Endothelial cell of umbilical vein (primary cell): ENCODE data around the gene ABHD14A. TPM values are rescaled to one million over a fixed set of nuclear protein-coding genes. Genes with fewer than 3 reads are reported as not detected.

Source experiments
- BruUV-seq: library from RNA; stranded (reverse); fragments of 400-500 nt; replicated peaks from 2 replicates; lab custom pipeline; 2021; lab: Mats Ljungman, UMichigan
- CTCF ChIA-PET: fragments of 300-600, 350-600 bp; sonication (Branson Sonifier 250); formaldehyde crosslinking; loops from one replicate; lab custom pipeline; 2021; ENCODE audit warnings: antibody characterized with exemption, inconsistent platforms; lab: Charles Lee
- POLR2A ChIA-PET: fragments of 300-600, 350-600 bp; sonication (Branson Sonifier 250); formaldehyde crosslinking; loops from one replicate; lab custom pipeline; 2021; ENCODE audit warnings: antibody characterized with exemption, inconsistent platforms; lab: Charles Lee
- DNase-seq: peaks from one replicate; pipeline ENCODE4 v3.0.0-alpha.2; 2011; ENCODE audit warnings: low read depth, low spot score
- FAIRE-seq: peaks from 2 replicates; lab custom pipeline; 2011; peaks lifted over from hg19 to GRCh38; lab: Jason Lieb, UNC
- H2AFZ ChIP-seq: 2 replicates; pipeline ENCODE4 v1.6.0; 2012; ENCODE audit warnings: low read depth, low read length, control low read depth, inconsistent platforms
- H3K27ac ChIP-seq: 2 replicates; pipeline ENCODE4 v1.5.1; 2011; ENCODE audit warnings: low read depth, mild to moderate bottlenecking, control low read depth, low read length, moderate library complexity; ENCODE audit not compliant: insufficient read depth
- H3K27me3 ChIP-seq, 2 experiments: 2 replicates each; pipeline versions ENCODE4 v1.6.0 to v1.6.1; 2011; ENCODE audit warnings: low read length in 2 of 2, mixed read lengths in 1 of 2; ENCODE audit not compliant: control insufficient read depth in 2 of 2, insufficient read depth in 2 of 2
- H3K36me3 ChIP-seq, 2 experiments: 2 replicates in 1 of 2; 3 replicates in 1 of 2; pipeline ENCODE4 v1.5.1; 2011; ENCODE audit warnings: low read length in 2 of 2, mild to moderate bottlenecking in 1 of 2, moderate library complexity in 1 of 2; ENCODE audit not compliant: control insufficient read depth in 2 of 2, insufficient read depth in 2 of 2; ENCODE audit errors: extremely low read depth in 1 of 2
- H3K4me1 ChIP-seq: 3 replicates; pipeline ENCODE4 v1.5.1; 2011; ENCODE audit warnings: mild to moderate bottlenecking, low read length; ENCODE audit not compliant: control insufficient read depth, insufficient read depth; ENCODE audit errors: extremely low read depth
- H3K4me2 ChIP-seq: 2 replicates; pipeline ENCODE4 v1.6.1; 2011; ENCODE audit warnings: low read length, control low read depth, mixed read lengths; ENCODE audit not compliant: insufficient read depth
- H3K4me3 ChIP-seq, 3 experiments: fragments of 200-600 bp in 1 of 3; sonication (generic), shearing (Covaris generic) in 1 of 3; replicated peaks in 1 of 3; 2 replicates each; pipeline ENCODE4 v1.5.1; 2011 to 2016; ENCODE audit warnings: control low read depth in 3 of 3, low read length in 3 of 3, mild to moderate bottlenecking in 2 of 3, inconsistent platforms in 1 of 3, low read depth in 1 of 3, moderate library complexity in 1 of 3; ENCODE audit not compliant: insufficient read depth in 1 of 3
- H3K79me2 ChIP-seq: 2 replicates; pipeline ENCODE4 v1.6.0; 2012; ENCODE audit warnings: low read length, inconsistent platforms; ENCODE audit not compliant: control insufficient read depth, insufficient read depth
- H3K9ac ChIP-seq: replicated peaks from 2 replicates; pipeline ENCODE3; 2011; ENCODE audit warnings: low read length, control low read depth; ENCODE audit not compliant: insufficient read depth; ENCODE audit errors: extremely low read depth
- H3K9me1 ChIP-seq: replicated peaks from 3 replicates; pipeline ENCODE4 v1.6.0; 2011; ENCODE audit warnings: mild to moderate bottlenecking, low read length; ENCODE audit not compliant: control insufficient read depth, insufficient read depth; ENCODE audit errors: extremely low read depth
- H3K9me3 ChIP-seq: replicated peaks from 2 replicates; pipeline ENCODE4 v1.5.1; 2012; ENCODE audit warnings: low read length, inconsistent platforms; ENCODE audit not compliant: control insufficient read depth, insufficient read depth
- H4K20me1 ChIP-seq: replicated peaks from 2 replicates; pipeline ENCODE3; 2011; ENCODE audit warnings: mild to moderate bottlenecking, low read length; ENCODE audit not compliant: control insufficient read depth, insufficient read depth; ENCODE audit errors: extremely low read depth
- CTCF ChIP-seq, 2 donors: IDR thresholded peaks; 1 replicate in 1 of 2; 2 replicates in 1 of 2; pipeline ENCODE4 v1.5.1; 2011; ENCODE audit warnings: low read length in 2 of 2, mild to moderate bottlenecking in 2 of 2, moderate library complexity in 2 of 2, control low read depth in 1 of 2, inconsistent platforms in 1 of 2, low read depth in 1 of 2; ENCODE audit not compliant: insufficient read depth in 1 of 2; ENCODE audit errors: extremely low read depth in 1 of 2
- EZH2 ChIP-seq: IDR thresholded peaks from 2 replicates; pipeline ENCODE4 v1.6.1; 2012; ENCODE audit warnings: borderline replicate concordance, low read depth, mild to moderate bottlenecking, moderate library complexity, low read length, inconsistent platforms; ENCODE audit not compliant: severe bottlenecking
- FOS ChIP-seq: IDR thresholded peaks from 2 replicates; pipeline ENCODE4 v1.6.1; 2011; ENCODE audit warnings: mild to moderate bottlenecking, low read length, moderate library complexity, borderline replicate concordance; ENCODE audit not compliant: insufficient read depth
- JUN ChIP-seq: IDR thresholded peaks from 2 replicates; pipeline ENCODE4 v1.6.1; 2011; ENCODE audit warnings: borderline replicate concordance, low read depth; ENCODE audit not compliant: insufficient read length, insufficient read depth
- MAX ChIP-seq: IDR thresholded peaks from 2 replicates; pipeline ENCODE4 v1.6.1; 2011; ENCODE audit not compliant: insufficient read depth, insufficient read length
- MYC ChIP-seq: IDR thresholded peaks from one replicate; pipeline ENCODE4 v1.6.1; 2011; ENCODE audit warnings: mild to moderate bottlenecking, low read depth, low read length
- POLR2A ChIP-seq: IDR thresholded peaks from 2 replicates; pipeline ENCODE4 v1.6.1; 2012; ENCODE audit warnings: low read depth, mild to moderate bottlenecking, control low read depth, low read length
- dilution Hi-C: fragments of 300-500 bp; cut with MboI; formaldehyde crosslinking; loops from one replicate; pipeline ENCODE4 v1.15.0; 2019; ENCODE audit warnings: low sequenced_read_pairs; ENCODE audit not compliant: extremely low pct_ligation_motif_present
- intact Hi-C: fragments of 100-400 bp; cut with micrococcal nuclease; formaldehyde crosslinking; loops from one replicate; pipeline ENCODE4 v1.10.0; 2022
- polyA plus RNA-seq, 4 experiments: library from polyadenylated mRNA; depleted of rRNA in 3 of 4; stranded (reverse) in 3 of 4; unstranded in 1 of 4; fragments of >200 nt; gene quantifications; 2 replicates each; pipeline versions ENCODE4 v1.2.1 to v1.2.3, GENCODE V29; 2011 to 2012; ENCODE audit warnings: missing spikeins in 1 of 4
- total RNA-seq: library from RNA; stranded (reverse); gene quantifications from 2 replicates; pipeline ENCODE4 v1.2.3, GENCODE V29; 2021

The ABHD14A gene
- total and polyA plus RNA-seq, 2 donors (not counting 3 experiments of a cell fraction or from before 2014, with no cell fraction given), result 6.6 to 23.7 TPM

GRCh38 chr3:52026041-52026440, 51.2 kb downstream of the ABHD14A start:
- POLR2A ChIA-PET, result no interaction called here
- intact Hi-C loops, result no loop called here
- no TSS peak for BruUV-seq

More at GRCh38 chr3:52026041-52026440, 51.2 kb downstream of the ABHD14A start:
- Histone ChIP-seq H3K36me3 (no peaks in the 10 kb centered on the region), H3K4me3 (no peak overlapping the region), H3K79me2 (no peaks in the 10 kb centered on the region), H3K4me2 (no peak overlapping the region), H3K27ac (no peak overlapping the region), H3K27me3 (no peaks in the 10 kb centered on the region), H3K9me1 (no peaks in the 10 kb centered on the region), H4K20me1 (no peaks in the 10 kb centered on the region), H3K9me3 (no peaks in the 10 kb centered on the region), H3K9ac (no peak overlapping the region), H3K4me1 (peaks cover 3% of the 10 kb centered on the region), H2AFZ (no peak overlapping the region)
- TF ChIP-seq EZH2 (no peak), CTCF (IDR thresholded peaks at IDR 0.05; ENCODE audit: extremely low read depth in 1 of 2, insufficient read depth in 1 of 2, low read depth in 1 of 2, low read length in 2 of 2) (no peak), JUN (no peak), MYC (no peak), MAX (no peak), POLR2A (no peak), FOS (no peak)
- DNase-seq (no peak), FAIRE-seq (no peak)
- dilution Hi-C loops, result no loop called here
- CTCF ChIA-PET, result no interaction called here
